PC-9 (cell line): ENCODE data around the gene GNGT1. TPM values are rescaled to one million over a fixed set of nuclear protein-coding genes. Genes with fewer than 3 reads are reported as not detected.
A peak's percentile ranks its signal among the peaks of the same experiment; 100 is the strongest.

Source experiments
- BruUV-seq: library from RNA; stranded (reverse); fragments of 400-500 nt; replicated peaks from 2 replicates; lab custom pipeline; 2021; lab: Mats Ljungman, UMichigan
- CTCF ChIA-PET: fragments of 300-600 bp; sonication (Branson Sonifier 250); formaldehyde crosslinking; loops from one replicate; lab custom pipeline; 2022; ENCODE audit warnings: antibody characterized with exemption; lab: Charles Lee
- POLR2A ChIA-PET: fragments of 300-600 bp; sonication (Branson Sonifier 250); formaldehyde crosslinking; loops from one replicate; lab custom pipeline; 2022; ENCODE audit warnings: antibody characterized with exemption; ENCODE audit not compliant: unreplicated experiment; lab: Charles Lee
- DNase-seq, 2 experiments: peaks; one replicate each; pipeline versions ENCODE4 v3.0.0 to v3.0.0-alpha.2; 2015 to 2022; ENCODE audit warnings: mixed read lengths in 1 of 2
- H2AFZ ChIP-seq: fragments of 200-600 bp; sonication (generic); 2 replicates; pipeline ENCODE4 v1.8.1; 2017; ENCODE audit warnings: antibody characterized with exemption
- H3F3A ChIP-seq: fragments of 200-600 bp; sonication (generic); 2 replicates; pipeline ENCODE4 v1.8.1; 2017; ENCODE audit warnings: antibody characterized with exemption, mild to moderate bottlenecking, low read depth; ENCODE audit not compliant: insufficient read depth
- H3K27ac ChIP-seq: fragments of 200-600 bp; sonication (generic); 2 replicates; pipeline ENCODE4 v1.6.1; 2016; ENCODE audit warnings: mixed run types
- H3K27me3 ChIP-seq: fragments of 200-600 bp; sonication (generic); 2 replicates; pipeline ENCODE4 v1.6.1; 2016; ENCODE audit warnings: low read depth, mixed run types; ENCODE audit not compliant: insufficient read depth
- H3K36me3 ChIP-seq: fragments of 200-600 bp; sonication (generic); 2 replicates; pipeline ENCODE4 v1.6.1; 2016; ENCODE audit warnings: low read depth, mixed run types
- H3K4me1 ChIP-seq: fragments of 200-600 bp; sonication (generic); replicated peaks from 2 replicates; pipeline ENCODE4 v1.6.1; 2016; ENCODE audit warnings: mixed run types; ENCODE audit not compliant: insufficient read depth
- H3K4me2 ChIP-seq: fragments of 200-600 bp; sonication (generic); 2 replicates; pipeline ENCODE4 v1.6.1; 2017; ENCODE audit warnings: mixed run types
- H3K4me3 ChIP-seq: fragments of 200-600 bp; sonication (generic); 2 replicates; pipeline ENCODE4 v1.6.1; 2016; ENCODE audit warnings: mixed run types
- H3K79me2 ChIP-seq: fragments of 200-600 bp; sonication (generic); 2 replicates; pipeline ENCODE4 v1.6.1; 2017; ENCODE audit warnings: low read depth, mixed run types
- H3K9me2 ChIP-seq: fragments of 200-600 bp; sonication (generic); 2 replicates; pipeline ENCODE4 v1.8.1; 2017; ENCODE audit warnings: mild to moderate bottlenecking; ENCODE audit not compliant: insufficient read depth
- H3K9me3 ChIP-seq: fragments of 200-600 bp; sonication (generic); 2 replicates; pipeline ENCODE4 v1.8.1; 2016; ENCODE audit warnings: low read depth; ENCODE audit not compliant: insufficient read depth
- H4K20me1 ChIP-seq: fragments of 200-600 bp; sonication (generic); 2 replicates; pipeline ENCODE4 v1.8.1; 2017; ENCODE audit not compliant: insufficient read depth
- CTCF ChIP-seq: fragments of 200-600 bp; sonication (generic); conservative IDR thresholded peaks from 2 replicates; pipeline ENCODE4 v1.6.1; 2017; ENCODE audit warnings: mixed run types, antibody characterized with exemption, mild to moderate bottlenecking, moderate library complexity
- EZH2 ChIP-seq: fragments of 200-600 bp; sonication (generic); IDR thresholded peaks from 2 replicates; pipeline ENCODE4 v1.8.0; 2017; ENCODE audit warnings: antibody characterized with exemption, low read depth
- intact Hi-C: fragments of 100-400 bp; cut with micrococcal nuclease; formaldehyde crosslinking; loops from one replicate; pipeline ENCODE4 v1.10.0; 2022; ENCODE audit not compliant: unreplicated experiment
- total RNA-seq: library from RNA; stranded (reverse); gene quantifications from 2 replicates; pipeline ENCODE4 v1.2.3, GENCODE V29; 2021

The GNGT1 gene
- total RNA-seq, 1 experiment from 2014 or later, result not detected

- ChIA-PET POLR2A (interaction anchor here (0.5 to 0.7 kb wide), 3 partner anchors 22 to 392 kb away, joined by 3 to 4 read pairs (median 4); no protein-coding TSS in a partner anchor), CTCF (interaction anchor here (0.6 to 1.1 kb wide), 4 partner anchors 27 to 105 kb away, joined by 3 to 8 read pairs (median 4); no protein-coding TSS in a partner anchor)
- no TSS peak for BruUV-seq
- Histone ChIP-seq H2AFZ (peak within 1 kb of the TSS; percentile 92), H4K20me1 (no peaks in the 10 kb centered on the region), H3K79me2 (no peaks in the 10 kb centered on the region), H3K9me3 (no peaks in the 10 kb centered on the region), H3K36me3 (0 out of 2 replicates have a peak, but pooled peaks cover 7% of the 10 kb centered on the region), H3K27ac (peak within 1 kb of the TSS; percentile 68), H3K27me3 (no peaks in the 10 kb centered on the region), H3F3A (no peaks in the 10 kb centered on the region), H3K4me2 (peak within 1 kb of the TSS; percentile 84), H3K9me2 (no peaks in the 10 kb centered on the region), H3K4me3 (peak within 1 kb of the TSS; percentile 91), H3K4me1 (peaks cover 17% of the 10 kb centered on the region)
- DNase-seq, result peak; percentile 89 to 94
- 0 out of 2 replicates have a peak, but pooled peaks have one; percentile 0 for TF ChIP-seq CTCF
- TF ChIP-seq EZH2, result no peak
- intact Hi-C loops, result loop anchor here (1.0 to 10.0 kb wide), 6 partner anchors 24 to 507 kb away; partner anchors contain the start of gene BET1
Observed at GRCh38 chr7:93890464-93891068, 15.8 kb upstream of the GNGT1 start, which contains the start of gene TFPI2. TFPI2 (minus strand) TSS chr7:93890753; CDS start chr7:93890678, 75 bp downstream.

GRCh38 chr7:93894426-93894825 is 11.9 kb upstream of the GNGT1 start:
- Histone ChIP-seq H3K27ac (no peak overlapping the region), H3K4me1 (peaks cover 23% of the 10 kb centered on the region), H3F3A (no peaks in the 10 kb centered on the region), H3K79me2 (no peaks in the 10 kb centered on the region), H4K20me1 (no peaks in the 10 kb centered on the region), H3K9me3 (no peaks in the 10 kb centered on the region), H3K27me3 (no peaks in the 10 kb centered on the region), H3K36me3 (no peaks in the 10 kb centered on the region), H3K4me3 (no peak overlapping the region), H3K9me2 (no peaks in the 10 kb centered on the region), H3K4me2 (no peak overlapping the region), H2AFZ (no peak overlapping the region)
- CTCF ChIA-PET, result no interaction called here
- POLR2A ChIA-PET, result no interaction called here
- TF ChIP-seq CTCF (no peak), EZH2 (no peak)
- intact Hi-C loops, result loop anchor here (5.0 to 10.0 kb wide), 2 partner anchors 380 to 503 kb away; no protein-coding TSS in a partner anchor
- no TSS peak for BruUV-seq
- DNase-seq, result no peak

GRCh38 chr7:93894966-93895640 is 11.3 kb upstream of the GNGT1 start:
- TF ChIP-seq EZH2, result no peak
- TF ChIP-seq CTCF, result no peak
- H3K79me2 ChIP-seq, result no peaks in the 10 kb centered on the region
- no peak overlapping the region for H2AFZ ChIP-seq
- no peak for DNase-seq
- no peaks in the 10 kb centered on the region for H4K20me1 ChIP-seq
- no peak overlapping the region for H3K27ac ChIP-seq
- H3K4me1 ChIP-seq, result peaks cover 21% of the 10 kb centered on the region
- H3K4me2 ChIP-seq, result no peak overlapping the region
- H3K9me3 ChIP-seq, result no peaks in the 10 kb centered on the region
- H3F3A ChIP-seq, result no peaks in the 10 kb centered on the region
- BruUV-seq, result no TSS peak
- intact Hi-C loops, result loop anchor here (5.0 to 10.0 kb wide), 2 partner anchors 380 to 502 kb away; no protein-coding TSS in a partner anchor
- POLR2A ChIA-PET, result no interaction called here
- H3K9me2 ChIP-seq, result no peaks in the 10 kb centered on the region
- no peaks in the 10 kb centered on the region for H3K27me3 ChIP-seq
- no peaks in the 10 kb centered on the region for H3K36me3 ChIP-seq
- CTCF ChIA-PET, result interaction anchor here (0.6 kb wide), 1 partner anchor 100 kb away, joined by 3 read pairs; no protein-coding TSS in a partner anchor
- H3K4me3 ChIP-seq, result no peak overlapping the region
